GM19025 (cell line): ENCODE results near the gene IFIT5.
"Not testable (repeated sequence)": the region's sequence is repeated elsewhere in the genome, so short reads cannot be mapped to it uniquely, and the experiment has no call there.

Experiments
- ATAC-seq: cut with Tn5 transposase; IDR thresholded peaks from one replicate; pipeline ENCODE4 v1.9.1; 2021; ENCODE audit warnings: mild to moderate bottlenecking, low read depth, moderate library complexity; ENCODE audit not compliant: unreplicated experiment

IFIT5 gene

GRCh38 chr10:89427629-89428028 lies 13.3 kb downstream of the IFIT5 start:
- ATAC-seq = no peak

DNA sequence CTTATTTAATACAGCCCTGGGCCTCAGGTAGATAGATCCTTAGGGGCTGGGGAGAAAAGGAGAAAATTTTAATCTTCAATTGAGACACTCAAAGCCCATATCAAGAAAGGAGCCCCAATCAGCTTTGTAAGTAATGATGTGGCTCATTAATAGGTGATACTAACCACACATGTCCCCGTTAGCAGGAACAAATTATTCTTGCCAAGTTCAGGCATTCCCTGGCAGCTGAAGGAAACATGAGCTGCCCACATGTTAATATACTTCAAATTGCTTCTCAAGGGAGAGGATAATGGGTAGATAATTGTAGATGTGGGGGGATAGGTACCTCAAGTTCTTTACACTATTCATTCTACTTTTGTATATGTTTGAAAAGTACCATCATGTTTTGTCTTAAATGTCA lies 14.5 kb downstream of the IFIT5 start:
- ATAC-seq = no peak

- no peak for ATAC-seq
Observed at GRCh38 chr10:89431977-89432376, 17.6 kb downstream of the IFIT5 start.

- no peak for ATAC-seq
Observed at GRCh38 chr10:89438525-89438924, 24.2 kb downstream of the IFIT5 start.

- no peak for ATAC-seq
Observed at GRCh38 chr10:89440226-89441009, 26.1 kb downstream of the IFIT5 start.

- ATAC-seq = no peak
Observed at GRCh38 chr10:89442289-89442688, 27.9 kb downstream of the IFIT5 start.

DNA sequence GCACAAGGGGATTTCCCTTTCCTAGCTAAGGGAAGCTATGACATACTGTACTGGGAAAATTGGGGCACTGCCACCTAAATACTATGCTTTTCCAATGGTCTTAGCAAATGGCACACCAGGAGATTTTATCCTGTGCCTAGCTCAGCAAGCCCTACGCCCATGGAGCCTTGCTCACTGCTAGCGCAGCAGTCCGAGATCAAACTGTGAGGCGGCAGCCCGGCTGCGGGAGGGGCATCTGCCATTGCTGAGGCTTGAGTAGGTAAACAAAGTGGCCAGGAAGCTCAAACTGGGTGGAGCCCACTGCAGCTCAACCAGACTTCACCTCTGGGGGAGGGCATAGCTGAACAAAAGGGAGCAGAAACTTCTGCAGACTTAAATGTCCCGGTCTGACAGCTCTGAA lies 30.5 kb downstream of the IFIT5 start:
- not testable (repeated sequence) for ATAC-seq

GRCh38 chr10:89450901-89451300 lies 36.5 kb downstream of the IFIT5 start:
- no peak for ATAC-seq

DNA sequence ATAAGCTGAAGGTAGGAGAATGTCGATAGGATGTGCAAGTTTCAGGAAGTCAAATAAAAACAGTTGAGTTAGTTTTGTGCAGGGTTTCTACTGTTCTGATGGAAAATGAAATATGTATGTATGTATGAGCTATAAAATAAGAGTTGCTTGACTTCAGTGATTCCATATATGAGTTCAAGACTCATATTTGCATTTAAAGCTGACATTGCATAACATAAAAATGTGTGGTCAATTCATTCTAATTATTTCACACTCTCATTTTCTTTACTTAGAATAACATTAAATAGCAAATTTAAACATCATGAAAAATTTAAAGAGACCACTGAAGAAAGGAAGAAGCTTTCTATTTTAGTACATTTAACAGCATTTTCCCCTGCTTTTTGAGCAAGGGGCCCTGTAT lies 37.8 kb downstream of the IFIT5 start:
- no peak for ATAC-seq

- no peak for ATAC-seq
Observed at GRCh38 chr10:89454561-89455347, 40.4 kb downstream of the IFIT5 start.

- ATAC-seq = no peak
Observed at GRCh38 chr10:89458291-89458690, 43.9 kb downstream of the IFIT5 start.

- no peak for ATAC-seq
Observed at GRCh38 chr10:89458784-89459183, 44.4 kb downstream of the IFIT5 start.

DNA sequence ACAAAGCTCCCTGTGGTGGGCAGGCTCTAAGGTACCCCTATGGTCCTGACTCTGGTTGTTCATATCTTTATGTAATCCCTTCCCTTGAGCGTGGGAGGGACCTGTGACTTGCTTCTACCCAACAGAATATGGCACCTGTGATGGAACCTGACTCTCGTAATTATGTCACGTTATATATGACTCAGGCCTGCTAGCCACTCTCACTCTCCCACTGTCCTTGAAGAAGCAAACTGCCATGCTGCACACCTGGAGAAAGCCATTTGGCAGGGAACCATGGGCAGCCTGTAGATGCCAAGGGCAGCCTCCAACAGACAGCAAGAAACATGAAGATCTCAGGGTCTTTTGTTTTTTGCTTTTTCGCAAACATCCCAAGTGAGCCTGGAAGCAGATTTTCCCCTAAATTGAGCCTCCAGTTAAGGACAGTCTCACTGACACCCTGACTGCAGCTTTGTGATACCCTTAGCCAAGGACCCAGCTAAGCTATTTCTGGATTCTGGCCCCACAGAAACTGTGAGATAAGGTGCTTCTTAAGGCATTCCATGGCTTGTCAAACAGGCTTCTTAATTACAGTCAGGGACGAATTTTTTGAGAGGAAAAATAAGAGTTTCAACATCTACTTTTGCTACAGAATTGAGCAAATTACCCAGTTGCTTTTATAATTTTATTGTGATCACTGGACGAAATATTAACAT lies 49.6 kb downstream of the IFIT5 start:
- ATAC-seq = no peak

GRCh38 chr10:89465196-89465595 lies 50.8 kb downstream of the IFIT5 start:
- no peak for ATAC-seq

- no peak for ATAC-seq
Observed at GRCh38 chr10:89466599-89467035, 52.2 kb downstream of the IFIT5 start.

- ATAC-seq = no peak
Observed at GRCh38 chr10:89468191-89468965, 54.0 kb downstream of the IFIT5 start.

DNA sequence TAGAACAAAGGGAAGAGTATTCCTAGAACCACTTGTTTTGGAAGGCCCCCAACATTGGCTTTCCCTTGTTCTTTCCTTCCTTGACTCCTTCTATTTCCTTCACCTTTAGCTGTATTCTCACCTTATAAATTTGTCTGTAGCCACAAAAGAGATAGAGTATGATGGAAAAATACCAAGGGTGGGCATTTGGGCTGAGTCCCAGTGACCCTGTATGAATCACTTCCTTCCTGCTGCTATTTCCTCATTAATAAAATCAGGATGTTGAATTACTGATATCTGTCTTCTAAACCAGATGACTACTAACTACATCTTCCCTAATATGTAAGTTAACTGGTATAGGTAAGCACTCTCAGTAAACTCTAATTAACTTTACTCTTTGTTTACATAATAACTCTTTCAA lies 55.1 kb downstream of the IFIT5 start:
- ATAC-seq = no peak
